ENCODE data around the gene CALB2.

DNA sequence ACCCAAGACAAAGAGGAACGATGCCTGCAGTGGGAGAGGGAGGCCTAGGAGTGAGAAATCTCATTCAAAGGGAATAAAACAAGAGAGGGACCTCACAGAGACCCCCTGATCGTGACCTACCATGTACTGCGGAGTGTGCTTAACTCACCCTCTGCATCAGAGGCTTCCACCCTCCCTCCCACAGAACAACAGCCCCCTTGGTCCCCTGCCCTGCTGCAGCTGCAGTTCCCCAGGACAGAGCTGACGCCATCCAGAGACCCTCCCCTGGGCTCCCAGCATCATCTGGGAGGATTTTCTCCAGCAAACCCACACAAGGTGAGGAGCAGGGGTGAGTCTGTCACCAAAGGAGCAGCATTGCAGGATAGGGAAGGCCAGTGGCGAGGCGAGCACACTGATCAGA is 43.5 kb downstream of the CALB2 start:
- TF ChIP-seq, protein P1, sequence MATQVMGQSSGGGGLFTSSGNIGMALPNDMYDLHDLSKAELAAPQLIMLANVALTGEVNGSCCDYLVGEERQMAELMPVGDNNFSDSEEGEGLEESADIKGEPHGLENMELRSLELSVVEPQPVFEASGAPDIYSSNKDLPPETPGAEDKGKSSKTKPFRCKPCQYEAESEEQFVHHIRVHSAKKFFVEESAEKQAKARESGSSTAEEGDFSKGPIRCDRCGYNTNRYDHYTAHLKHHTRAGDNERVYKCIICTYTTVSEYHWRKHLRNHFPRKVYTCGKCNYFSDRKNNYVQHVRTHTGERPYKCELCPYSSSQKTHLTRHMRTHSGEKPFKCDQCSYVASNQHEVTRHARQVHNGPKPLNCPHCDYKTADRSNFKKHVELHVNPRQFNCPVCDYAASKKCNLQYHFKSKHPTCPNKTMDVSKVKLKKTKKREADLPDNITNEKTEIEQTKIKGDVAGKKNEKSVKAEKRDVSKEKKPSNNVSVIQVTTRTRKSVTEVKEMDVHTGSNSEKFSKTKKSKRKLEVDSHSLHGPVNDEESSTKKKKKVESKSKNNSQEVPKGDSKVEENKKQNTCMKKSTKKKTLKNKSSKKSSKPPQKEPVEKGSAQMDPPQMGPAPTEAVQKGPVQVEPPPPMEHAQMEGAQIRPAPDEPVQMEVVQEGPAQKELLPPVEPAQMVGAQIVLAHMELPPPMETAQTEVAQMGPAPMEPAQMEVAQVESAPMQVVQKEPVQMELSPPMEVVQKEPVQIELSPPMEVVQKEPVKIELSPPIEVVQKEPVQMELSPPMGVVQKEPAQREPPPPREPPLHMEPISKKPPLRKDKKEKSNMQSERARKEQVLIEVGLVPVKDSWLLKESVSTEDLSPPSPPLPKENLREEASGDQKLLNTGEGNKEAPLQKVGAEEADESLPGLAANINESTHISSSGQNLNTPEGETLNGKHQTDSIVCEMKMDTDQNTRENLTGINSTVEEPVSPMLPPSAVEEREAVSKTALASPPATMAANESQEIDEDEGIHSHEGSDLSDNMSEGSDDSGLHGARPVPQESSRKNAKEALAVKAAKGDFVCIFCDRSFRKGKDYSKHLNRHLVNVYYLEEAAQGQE (IDR thresholded peaks at IDR 0.05; ENCODE audit: unreplicated experiment), result no peak
- TF ChIP-seq, protein P2, sequence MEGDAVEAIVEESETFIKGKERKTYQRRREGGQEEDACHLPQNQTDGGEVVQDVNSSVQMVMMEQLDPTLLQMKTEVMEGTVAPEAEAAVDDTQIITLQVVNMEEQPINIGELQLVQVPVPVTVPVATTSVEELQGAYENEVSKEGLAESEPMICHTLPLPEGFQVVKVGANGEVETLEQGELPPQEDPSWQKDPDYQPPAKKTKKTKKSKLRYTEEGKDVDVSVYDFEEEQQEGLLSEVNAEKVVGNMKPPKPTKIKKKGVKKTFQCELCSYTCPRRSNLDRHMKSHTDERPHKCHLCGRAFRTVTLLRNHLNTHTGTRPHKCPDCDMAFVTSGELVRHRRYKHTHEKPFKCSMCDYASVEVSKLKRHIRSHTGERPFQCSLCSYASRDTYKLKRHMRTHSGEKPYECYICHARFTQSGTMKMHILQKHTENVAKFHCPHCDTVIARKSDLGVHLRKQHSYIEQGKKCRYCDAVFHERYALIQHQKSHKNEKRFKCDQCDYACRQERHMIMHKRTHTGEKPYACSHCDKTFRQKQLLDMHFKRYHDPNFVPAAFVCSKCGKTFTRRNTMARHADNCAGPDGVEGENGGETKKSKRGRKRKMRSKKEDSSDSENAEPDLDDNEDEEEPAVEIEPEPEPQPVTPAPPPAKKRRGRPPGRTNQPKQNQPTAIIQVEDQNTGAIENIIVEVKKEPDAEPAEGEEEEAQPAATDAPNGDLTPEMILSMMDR (conservative IDR thresholded peaks at IDR 0.05; ENCODE audit: low read depth in 2 of 2), result no peak
- TF ChIP-seq CREB1 (CRISPR knock-in tag; IDR thresholded peaks at IDR 0.05; ENCODE audit: low read depth), result no peak
- no peak for TF ChIP-seq EZH2 (IDR thresholded peaks at IDR 0.05; ENCODE audit: low read depth, unreplicated experiment)
- TF ChIP-seq EZH2phosphoT487 (IDR thresholded peaks at IDR 0.05; ENCODE audit: unreplicated experiment), result no peak
- TF ChIP-seq POLR2AphosphoS5 (IDR thresholded peaks at IDR 0.05; ENCODE audit: low read depth), result no peak
- TF ChIP-seq, protein P3, sequence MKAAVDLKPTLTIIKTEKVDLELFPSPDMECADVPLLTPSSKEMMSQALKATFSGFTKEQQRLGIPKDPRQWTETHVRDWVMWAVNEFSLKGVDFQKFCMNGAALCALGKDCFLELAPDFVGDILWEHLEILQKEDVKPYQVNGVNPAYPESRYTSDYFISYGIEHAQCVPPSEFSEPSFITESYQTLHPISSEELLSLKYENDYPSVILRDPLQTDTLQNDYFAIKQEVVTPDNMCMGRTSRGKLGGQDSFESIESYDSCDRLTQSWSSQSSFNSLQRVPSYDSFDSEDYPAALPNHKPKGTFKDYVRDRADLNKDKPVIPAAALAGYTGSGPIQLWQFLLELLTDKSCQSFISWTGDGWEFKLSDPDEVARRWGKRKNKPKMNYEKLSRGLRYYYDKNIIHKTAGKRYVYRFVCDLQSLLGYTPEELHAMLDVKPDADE (IDR thresholded peaks at IDR 0.05), result no peak
- no peak for TF ChIP-seq JUNB (IDR thresholded peaks at IDR 0.05; ENCODE audit: unreplicated experiment)
- no peak for TF ChIP-seq ZNF331 (CRISPR knock-in tag; IDR thresholded peaks at IDR 0.05; ENCODE audit: low read depth)
- no peak for TF ChIP-seq ZNF114 (CRISPR knock-in tag; IDR thresholded peaks at IDR 0.05)
- TF ChIP-seq STAT1 (IDR thresholded peaks at IDR 0.05; ENCODE audit: unreplicated experiment), result no peak
- no peak for TF ChIP-seq NANOG (IDR thresholded peaks at IDR 0.05; ENCODE audit: borderline replicate concordance)
- TF ChIP-seq, protein P4, sequence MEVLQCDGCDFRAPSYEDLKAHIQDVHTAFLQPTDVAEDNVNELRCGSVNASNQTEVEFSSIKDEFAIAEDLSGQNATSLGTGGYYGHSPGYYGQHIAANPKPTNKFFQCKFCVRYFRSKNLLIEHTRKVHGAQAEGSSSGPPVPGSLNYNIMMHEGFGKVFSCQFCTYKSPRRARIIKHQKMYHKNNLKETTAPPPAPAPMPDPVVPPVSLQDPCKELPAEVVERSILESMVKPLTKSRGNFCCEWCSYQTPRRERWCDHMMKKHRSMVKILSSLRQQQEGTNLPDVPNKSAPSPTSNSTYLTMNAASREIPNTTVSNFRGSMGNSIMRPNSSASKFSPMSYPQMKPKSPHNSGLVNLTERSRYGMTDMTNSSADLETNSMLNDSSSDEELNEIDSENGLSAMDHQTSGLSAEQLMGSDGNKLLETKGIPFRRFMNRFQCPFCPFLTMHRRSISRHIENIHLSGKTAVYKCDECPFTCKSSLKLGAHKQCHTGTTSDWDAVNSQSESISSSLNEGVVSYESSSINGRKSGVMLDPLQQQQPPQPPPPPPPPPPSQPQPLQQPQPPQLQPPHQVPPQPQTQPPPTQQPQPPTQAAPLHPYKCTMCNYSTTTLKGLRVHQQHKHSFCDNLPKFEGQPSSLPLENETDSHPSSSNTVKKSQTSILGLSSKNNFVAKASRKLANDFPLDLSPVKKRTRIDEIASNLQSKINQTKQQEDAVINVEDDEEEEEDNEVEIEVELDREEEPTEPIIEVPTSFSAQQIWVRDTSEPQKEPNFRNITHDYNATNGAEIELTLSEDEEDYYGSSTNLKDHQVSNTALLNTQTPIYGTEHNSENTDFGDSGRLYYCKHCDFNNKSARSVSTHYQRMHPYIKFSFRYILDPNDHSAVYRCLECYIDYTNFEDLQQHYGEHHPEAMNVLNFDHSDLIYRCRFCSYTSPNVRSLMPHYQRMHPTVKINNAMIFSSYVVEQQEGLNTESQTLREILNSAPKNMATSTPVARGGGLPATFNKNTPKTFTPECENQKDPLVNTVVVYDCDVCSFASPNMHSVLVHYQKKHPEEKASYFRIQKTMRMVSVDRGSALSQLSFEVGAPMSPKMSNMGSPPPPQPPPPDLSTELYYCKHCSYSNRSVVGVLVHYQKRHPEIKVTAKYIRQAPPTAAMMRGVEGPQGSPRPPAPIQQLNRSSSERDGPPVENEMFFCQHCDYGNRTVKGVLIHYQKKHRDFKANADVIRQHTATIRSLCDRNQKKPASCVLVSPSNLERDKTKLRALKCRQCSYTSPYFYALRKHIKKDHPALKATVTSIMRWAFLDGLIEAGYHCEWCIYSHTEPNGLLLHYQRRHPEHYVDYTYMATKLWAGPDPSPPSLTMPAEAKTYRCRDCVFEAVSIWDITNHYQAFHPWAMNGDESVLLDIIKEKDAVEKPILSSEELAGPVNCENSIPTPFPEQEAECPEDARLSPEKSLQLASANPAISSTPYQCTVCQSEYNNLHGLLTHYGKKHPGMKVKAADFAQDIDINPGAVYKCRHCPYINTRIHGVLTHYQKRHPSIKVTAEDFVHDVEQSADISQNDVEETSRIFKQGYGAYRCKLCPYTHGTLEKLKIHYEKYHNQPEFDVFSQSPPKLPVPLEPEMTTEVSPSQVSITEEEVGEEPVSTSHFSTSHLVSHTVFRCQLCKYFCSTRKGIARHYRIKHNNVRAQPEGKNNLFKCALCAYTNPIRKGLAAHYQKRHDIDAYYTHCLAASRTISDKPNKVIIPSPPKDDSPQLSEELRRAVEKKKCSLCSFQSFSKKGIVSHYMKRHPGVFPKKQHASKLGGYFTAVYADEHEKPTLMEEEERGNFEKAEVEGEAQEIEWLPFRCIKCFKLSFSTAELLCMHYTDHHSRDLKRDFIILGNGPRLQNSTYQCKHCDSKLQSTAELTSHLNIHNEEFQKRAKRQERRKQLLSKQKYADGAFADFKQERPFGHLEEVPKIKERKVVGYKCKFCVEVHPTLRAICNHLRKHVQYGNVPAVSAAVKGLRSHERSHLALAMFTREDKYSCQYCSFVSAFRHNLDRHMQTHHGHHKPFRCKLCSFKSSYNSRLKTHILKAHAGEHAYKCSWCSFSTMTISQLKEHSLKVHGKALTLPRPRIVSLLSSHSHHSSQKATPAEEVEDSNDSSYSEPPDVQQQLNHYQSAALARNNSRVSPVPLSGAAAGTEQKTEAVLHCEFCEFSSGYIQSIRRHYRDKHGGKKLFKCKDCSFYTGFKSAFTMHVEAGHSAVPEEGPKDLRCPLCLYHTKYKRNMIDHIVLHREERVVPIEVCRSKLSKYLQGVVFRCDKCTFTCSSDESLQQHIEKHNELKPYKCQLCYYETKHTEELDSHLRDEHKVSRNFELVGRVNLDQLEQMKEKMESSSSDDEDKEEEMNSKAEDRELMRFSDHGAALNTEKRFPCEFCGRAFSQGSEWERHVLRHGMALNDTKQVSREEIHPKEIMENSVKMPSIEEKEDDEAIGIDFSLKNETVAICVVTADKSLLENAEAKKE (CRISPR knock-in tag; IDR thresholded peaks at IDR 0.05), result no peak
